ENCODE measurements around the gene PES1.

- TF ChIP-seq CTCF (IDR thresholded peaks at IDR 0.05) (no peak), POLR2A (IDR thresholded peaks at IDR 0.05) (no peak)
Measured at GRCh38 chr22:30628491-30628890, 36.8 kb upstream of the PES1 start.

Measured in testis (tissue), 2 donors.